ENCODE results near the gene DLGAP1. TPM values are rescaled to one million over a fixed set of nuclear protein-coding genes. Genes with fewer than 3 reads are reported as not detected.

The DLGAP1 gene
- total and polyA plus RNA-seq, 2 of the 8 experiments (the other 6 are each of a cell fraction or from before 2014, with no cell fraction given): 11.8 to 16.9 TPM

DNA sequence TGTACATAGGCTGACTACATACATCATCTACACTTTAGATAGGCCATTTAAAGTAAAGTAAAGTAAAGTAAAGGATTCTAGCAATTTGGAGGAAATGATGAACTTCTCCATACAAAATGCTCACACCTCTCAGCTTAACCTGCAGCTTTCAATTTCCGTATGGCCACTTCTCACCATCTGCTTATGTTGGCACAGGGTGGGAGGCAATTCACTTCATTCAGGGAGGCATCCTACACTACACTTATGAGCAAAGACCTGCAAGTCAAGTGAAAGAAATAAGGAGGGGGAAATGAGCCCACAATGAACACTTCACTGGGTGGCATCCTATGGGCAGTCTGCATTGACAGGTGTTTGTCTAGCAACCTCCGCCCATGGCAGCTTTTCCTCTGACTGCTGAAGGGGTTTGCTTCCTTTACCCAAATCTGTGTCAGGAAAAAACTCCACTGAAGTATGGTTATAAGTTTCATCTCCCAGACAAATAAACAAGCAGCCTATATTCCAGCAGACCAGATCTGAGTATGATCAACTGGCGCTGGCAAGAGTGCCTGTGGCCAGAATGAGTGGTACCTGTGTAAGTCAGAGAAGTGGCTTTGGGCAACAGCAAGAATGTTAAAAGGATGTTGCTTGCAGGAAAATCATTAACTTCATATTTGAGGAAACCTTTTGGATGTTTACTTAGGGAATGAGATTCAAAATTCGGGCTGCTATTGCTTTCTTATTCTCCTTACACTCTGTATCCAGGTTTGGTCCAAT is 556.1 kb downstream of the DLGAP1 start (continued):
- TF ChIP-seq SIRT6 (IDR thresholded peaks at IDR 0.05; ENCODE audit: low read length): no peak
